ENCODE data around the gene SMYD4. TPM values are rescaled to one million over a fixed set of nuclear protein-coding genes. Genes with fewer than 3 reads are reported as not detected.
A peak's percentile ranks its signal among the peaks of the same experiment; 100 is the strongest.

SMYD4 gene
- total and polyA plus RNA-seq, 2 donors (not counting 1 experiment from before 2014, with no cell fraction given) = 5.1 to 11.6 TPM

DNA sequence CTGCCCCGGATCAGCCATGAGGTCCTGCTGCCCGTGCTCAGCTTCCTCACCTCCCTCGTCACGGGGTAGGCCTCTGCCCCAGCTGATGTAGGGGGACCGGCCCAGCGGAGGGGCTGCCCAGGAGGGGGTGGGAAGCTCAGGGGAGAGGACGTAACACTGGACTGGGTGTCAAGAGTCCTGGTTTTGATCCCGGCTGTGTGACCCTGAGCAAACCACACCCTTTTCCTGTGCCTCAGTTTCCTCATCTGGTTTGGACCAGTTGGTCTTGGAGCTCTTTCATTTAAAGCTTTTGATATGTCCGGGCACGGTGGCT, 98.6 kb downstream of the SMYD4 start:
- Histone ChIP-seq H3K79me2 (ENCODE audit: control insufficient read depth, insufficient read depth, low read length) (no peaks in the 10 kb centered on the region), H3K27me3 (ENCODE audit: control insufficient read depth, insufficient read depth, low read length) (no peaks in the 10 kb centered on the region), H4K20me1 (ENCODE audit: control insufficient read depth, extremely low read depth, insufficient read depth, low read length) (no peaks in the 10 kb centered on the region), H3K9ac (ENCODE audit: insufficient read depth, low read length) (no peak overlapping the region), H2AFZ (ENCODE audit: low read length) (no peak overlapping the region), H3K36me3 (ENCODE audit: control insufficient read depth, insufficient read depth, low read length) (peaks cover 26% of the 10 kb centered on the region), H3K4me1 (ENCODE audit: control insufficient read depth, extremely low read depth, insufficient read depth, low read length) (peaks cover 10% of the 10 kb centered on the region), H3K4me3 (replicated peaks in 1 of 4; ENCODE audit: control extremely low read depth in 1 of 4, insufficient read depth in 1 of 4, low read depth in 3 of 4, low read length in 4 of 4) (no peak overlapping the region), H3K4me2 (ENCODE audit: extremely low read depth, insufficient read depth, low read length) (no peak overlapping the region), H3K27ac (ENCODE audit: insufficient read depth, low read length) (peak overlapping the region; percentile 89), H3K9me3 (ENCODE audit: control insufficient read depth, insufficient read depth, low read depth, low read length) (no peaks in the 10 kb centered on the region)
- no peak for DNase-seq (ENCODE audit: low read depth in 2 of 2)
- no peak for TF ChIP-seq CTCF (conservative IDR thresholded peaks at IDR 0.05 in 1 of 2, IDR thresholded peaks at IDR 0.05 in 1 of 2; ENCODE audit: low read depth in 1 of 2, low read length in 2 of 2)
- no peak for TF ChIP-seq EZH2 (IDR thresholded peaks at IDR 0.05; ENCODE audit: low read length, missing control alignments)

- DNase-seq (ENCODE audit: low read depth in 2 of 2) = peak; percentile 70 to 94
- no peaks in the 10 kb centered on the region for H3K27me3 ChIP-seq (ENCODE audit: control insufficient read depth, insufficient read depth, low read length)
- peaks cover 26% of the 10 kb centered on the region for H3K36me3 ChIP-seq (ENCODE audit: control insufficient read depth, insufficient read depth, low read length)
- no peak overlapping the region for H2AFZ ChIP-seq (ENCODE audit: low read length)
- TF ChIP-seq EZH2 (IDR thresholded peaks at IDR 0.05; ENCODE audit: low read length, missing control alignments) (no peak), CTCF (conservative IDR thresholded peaks at IDR 0.05 in 1 of 2, IDR thresholded peaks at IDR 0.05 in 1 of 2; ENCODE audit: low read depth in 1 of 2, low read length in 2 of 2) (no peak)
- peak overlapping the region in 1 of 4 experiments; percentile 33 for H3K4me3 ChIP-seq (replicated peaks in 1 of 4; ENCODE audit: control extremely low read depth in 1 of 4, insufficient read depth in 1 of 4, low read depth in 3 of 4, low read length in 4 of 4)
- no peaks in the 10 kb centered on the region for H3K79me2 ChIP-seq (ENCODE audit: control insufficient read depth, insufficient read depth, low read length)
- peak overlapping the region; percentile 59 for H3K4me2 ChIP-seq (ENCODE audit: extremely low read depth, insufficient read depth, low read length)
- H3K9ac ChIP-seq (ENCODE audit: insufficient read depth, low read length) = peak overlapping the region; percentile 70
- H3K4me1 ChIP-seq (ENCODE audit: control insufficient read depth, extremely low read depth, insufficient read depth, low read length) = peaks cover 10% of the 10 kb centered on the region
- no peaks in the 10 kb centered on the region for H3K9me3 ChIP-seq (ENCODE audit: control insufficient read depth, insufficient read depth, low read depth, low read length)
- H4K20me1 ChIP-seq (ENCODE audit: control insufficient read depth, extremely low read depth, insufficient read depth, low read length) = no peaks in the 10 kb centered on the region
- H3K27ac ChIP-seq (ENCODE audit: insufficient read depth, low read length) = peak overlapping the region; percentile 89
Measured at GRCh38 chr17:1730326-1731193, 99.1 kb downstream of the SMYD4 start.

DNA sequence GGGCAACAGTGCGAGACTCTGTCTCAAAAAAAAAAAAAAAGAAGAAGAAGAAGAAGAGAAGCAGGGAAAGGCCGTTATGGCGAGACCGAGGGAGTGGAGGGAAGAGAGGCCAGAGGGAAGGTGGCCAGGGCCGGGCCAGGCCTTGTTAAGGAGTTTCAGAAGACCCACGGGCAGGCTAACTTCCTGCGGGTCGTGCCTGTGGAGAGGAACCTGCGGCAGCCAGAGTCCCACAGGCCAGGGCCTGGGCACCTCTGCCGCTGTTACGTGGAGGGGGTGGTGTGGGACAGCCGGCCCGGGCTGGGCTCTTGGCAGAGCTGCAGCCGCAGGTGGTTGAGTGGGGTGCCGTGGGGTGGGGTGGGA, 99.8 kb downstream of the SMYD4 start:
- DNase-seq (ENCODE audit: low read depth in 2 of 2) = no peak
- Histone ChIP-seq H3K4me3 (replicated peaks in 1 of 4; ENCODE audit: control extremely low read depth in 1 of 4, insufficient read depth in 1 of 4, low read depth in 3 of 4, low read length in 4 of 4) (peak overlapping the region in 1 of 4 experiments; percentile 33), H3K27ac (ENCODE audit: insufficient read depth, low read length) (peak overlapping the region; percentile 61), H3K36me3 (ENCODE audit: control insufficient read depth, insufficient read depth, low read length) (peaks cover 26% of the 10 kb centered on the region), H3K4me2 (ENCODE audit: extremely low read depth, insufficient read depth, low read length) (peak overlapping the region; percentile 44), H3K9ac (ENCODE audit: insufficient read depth, low read length) (no peak overlapping the region), H2AFZ (ENCODE audit: low read length) (no peak overlapping the region), H3K27me3 (ENCODE audit: control insufficient read depth, insufficient read depth, low read length) (no peaks in the 10 kb centered on the region), H4K20me1 (ENCODE audit: control insufficient read depth, extremely low read depth, insufficient read depth, low read length) (no peaks in the 10 kb centered on the region), H3K79me2 (ENCODE audit: control insufficient read depth, insufficient read depth, low read length) (peaks cover 5% of the 10 kb centered on the region), H3K9me3 (ENCODE audit: control insufficient read depth, insufficient read depth, low read depth, low read length) (no peaks in the 10 kb centered on the region), H3K4me1 (ENCODE audit: control insufficient read depth, extremely low read depth, insufficient read depth, low read length) (peaks cover 12% of the 10 kb centered on the region)
- TF ChIP-seq EZH2 (IDR thresholded peaks at IDR 0.05; ENCODE audit: low read length, missing control alignments) (no peak), CTCF (conservative IDR thresholded peaks at IDR 0.05 in 1 of 2, IDR thresholded peaks at IDR 0.05 in 1 of 2; ENCODE audit: low read depth in 1 of 2, low read length in 2 of 2) (no peak)

Other genes starting within 250 kb of the SMYD4 start
- 2.3 and 8.4 TPM in 2 replicates for gene SLC43A2, start 201.1 kb downstream of the SMYD4 start, total RNA-seq
- gene SLC43A2, start 201.1 kb downstream of the SMYD4 start, polyA plus RNA-seq = 7.4 and 13.7 TPM in 2 replicates
- gene SCARF1, start 184.2 kb downstream of the SMYD4 start, total RNA-seq = 0.77 and 0.99 TPM in 2 replicates
- 0.09 and 2.4 TPM in 2 replicates for gene SCARF1, start 184.2 kb downstream of the SMYD4 start, polyA plus RNA-seq
- 11.0 and 12.4 TPM in 2 replicates for gene RILP, start 180.0 kb downstream of the SMYD4 start, total RNA-seq
- 6.5 and 7.4 TPM in 2 replicates for gene RILP, start 180.0 kb downstream of the SMYD4 start, polyA plus RNA-seq
- gene PRPF8, start 145.0 kb downstream of the SMYD4 start, total RNA-seq = 74.5 and 122 TPM in 2 replicates
- gene PRPF8, start 145.0 kb downstream of the SMYD4 start, polyA plus RNA-seq = 88.9 and 140 TPM in 2 replicates
- 5.1 and 9.7 TPM in 2 replicates for gene TLCD2, start 119.5 kb downstream of the SMYD4 start, total RNA-seq
- gene TLCD2, start 119.5 kb downstream of the SMYD4 start, polyA plus RNA-seq = 3.3 and 7.1 TPM in 2 replicates
- 26.2 and 31.5 TPM in 2 replicates for gene WDR81, start 105.2 kb downstream of the SMYD4 start, total RNA-seq
- 5.4 and 6.6 TPM in 2 replicates for gene WDR81, start 105.2 kb downstream of the SMYD4 start, polyA plus RNA-seq
- gene SERPINF2, start 87.0 kb downstream of the SMYD4 start, total RNA-seq = under 0.01 and 0.17 TPM in 2 replicates
- gene SERPINF2, start 87.0 kb downstream of the SMYD4 start, polyA plus RNA-seq = 0.06 and 0.09 TPM in 2 replicates
- 199 and 429 TPM in 2 replicates for gene SERPINF1, start 67.8 kb downstream of the SMYD4 start, total RNA-seq
- 140 and 360 TPM in 2 replicates for gene SERPINF1, start 67.8 kb downstream of the SMYD4 start, polyA plus RNA-seq
- gene RPA1, start 103 bp upstream of the SMYD4 start, total RNA-seq = 14.6 and 22.3 TPM in 2 replicates
- 55.4 and 104 TPM in 2 replicates for gene RPA1, start 103 bp upstream of the SMYD4 start, polyA plus RNA-seq
- gene RTN4RL1, start 195.4 kb upstream of the SMYD4 start, total RNA-seq = 0.51 and 0.83 TPM in 2 replicates
- 0.14 and 0.39 TPM in 2 replicates for gene RTN4RL1, start 195.4 kb upstream of the SMYD4 start, polyA plus RNA-seq
- gene DPH1, start 200.3 kb upstream of the SMYD4 start, total RNA-seq = 21.3 and 23.1 TPM in 2 replicates
- 28.5 and 31.3 TPM in 2 replicates for gene DPH1, start 200.3 kb upstream of the SMYD4 start, polyA plus RNA-seq
- gene OVCA2, start 212.1 kb upstream of the SMYD4 start, total RNA-seq = 40.6 and 41.1 TPM in 2 replicates
- 27.9 and 41.8 TPM in 2 replicates for gene OVCA2, start 212.1 kb upstream of the SMYD4 start, polyA plus RNA-seq
- gene HIC1, start 225.2 kb upstream of the SMYD4 start, total RNA-seq = 29.1 and 30.0 TPM in 2 replicates
- 8.2 and 11.3 TPM in 2 replicates for gene HIC1, start 225.2 kb upstream of the SMYD4 start, polyA plus RNA-seq

Data from fibroblast of lung (primary cell).